PC-9 (cell line): ENCODE measurements around the gene PIK3R1. TPM values are rescaled to one million over a fixed set of nuclear protein-coding genes. Genes with fewer than 3 reads are reported as not detected.

Experiments used
- BruUV-seq: library from RNA; stranded (reverse); fragments of 400-500 nt; replicated peaks from 2 replicates; lab custom pipeline; 2021; lab: Mats Ljungman, UMichigan
- CTCF ChIA-PET: fragments of 300-600 bp; sonication (Branson Sonifier 250); formaldehyde crosslinking; loops from one replicate; lab custom pipeline; 2022; ENCODE audit warnings: antibody characterized with exemption; lab: Charles Lee
- POLR2A ChIA-PET: fragments of 300-600 bp; sonication (Branson Sonifier 250); formaldehyde crosslinking; loops from one replicate; lab custom pipeline; 2022; ENCODE audit warnings: antibody characterized with exemption; ENCODE audit not compliant: unreplicated experiment; lab: Charles Lee
- DNase-seq, 2 experiments: peaks; one replicate each; pipeline versions ENCODE4 v3.0.0 to v3.0.0-alpha.2; 2015 to 2022; ENCODE audit warnings: mixed read lengths in 1 of 2
- H2AFZ ChIP-seq: fragments of 200-600 bp; sonication (generic); 2 replicates; pipeline ENCODE4 v1.8.1; 2017; ENCODE audit warnings: antibody characterized with exemption
- H3F3A ChIP-seq: fragments of 200-600 bp; sonication (generic); 2 replicates; pipeline ENCODE4 v1.8.1; 2017; ENCODE audit warnings: antibody characterized with exemption, mild to moderate bottlenecking, low read depth; ENCODE audit not compliant: insufficient read depth
- H3K27ac ChIP-seq: fragments of 200-600 bp; sonication (generic); 2 replicates; pipeline ENCODE4 v1.6.1; 2016; ENCODE audit warnings: mixed run types
- H3K27me3 ChIP-seq: fragments of 200-600 bp; sonication (generic); 2 replicates; pipeline ENCODE4 v1.6.1; 2016; ENCODE audit warnings: low read depth, mixed run types; ENCODE audit not compliant: insufficient read depth
- H3K36me3 ChIP-seq: fragments of 200-600 bp; sonication (generic); 2 replicates; pipeline ENCODE4 v1.6.1; 2016; ENCODE audit warnings: low read depth, mixed run types
- H3K4me1 ChIP-seq: fragments of 200-600 bp; sonication (generic); replicated peaks from 2 replicates; pipeline ENCODE4 v1.6.1; 2016; ENCODE audit warnings: mixed run types; ENCODE audit not compliant: insufficient read depth
- H3K4me2 ChIP-seq: fragments of 200-600 bp; sonication (generic); 2 replicates; pipeline ENCODE4 v1.6.1; 2017; ENCODE audit warnings: mixed run types
- H3K4me3 ChIP-seq: fragments of 200-600 bp; sonication (generic); 2 replicates; pipeline ENCODE4 v1.6.1; 2016; ENCODE audit warnings: mixed run types
- H3K79me2 ChIP-seq: fragments of 200-600 bp; sonication (generic); 2 replicates; pipeline ENCODE4 v1.6.1; 2017; ENCODE audit warnings: low read depth, mixed run types
- H3K9me2 ChIP-seq: fragments of 200-600 bp; sonication (generic); 2 replicates; pipeline ENCODE4 v1.8.1; 2017; ENCODE audit warnings: mild to moderate bottlenecking; ENCODE audit not compliant: insufficient read depth
- H3K9me3 ChIP-seq: fragments of 200-600 bp; sonication (generic); 2 replicates; pipeline ENCODE4 v1.8.1; 2016; ENCODE audit warnings: low read depth; ENCODE audit not compliant: insufficient read depth
- H4K20me1 ChIP-seq: fragments of 200-600 bp; sonication (generic); 2 replicates; pipeline ENCODE4 v1.8.1; 2017; ENCODE audit not compliant: insufficient read depth
- EZH2 ChIP-seq: fragments of 200-600 bp; sonication (generic); IDR thresholded peaks from 2 replicates; pipeline ENCODE4 v1.8.0; 2017; ENCODE audit warnings: antibody characterized with exemption, low read depth
- intact Hi-C: fragments of 100-400 bp; cut with micrococcal nuclease; formaldehyde crosslinking; loops from one replicate; pipeline ENCODE4 v1.10.0; 2022; ENCODE audit not compliant: unreplicated experiment
- total RNA-seq: library from RNA; stranded (reverse); gene quantifications from 2 replicates; pipeline ENCODE4 v1.2.3, GENCODE V29; 2021
- TF ChIP-seq, protein P1 (sequence below): fragments of 200-600 bp; sonication (generic); conservative IDR thresholded peaks from 2 replicates; pipeline ENCODE4 v1.6.1; 2017; ENCODE audit warnings: mixed run types, antibody characterized with exemption, mild to moderate bottlenecking, moderate library complexity

Gene PIK3R1
- total RNA-seq, 1 experiment from 2014 or later, result 15.9 TPM

DNA sequence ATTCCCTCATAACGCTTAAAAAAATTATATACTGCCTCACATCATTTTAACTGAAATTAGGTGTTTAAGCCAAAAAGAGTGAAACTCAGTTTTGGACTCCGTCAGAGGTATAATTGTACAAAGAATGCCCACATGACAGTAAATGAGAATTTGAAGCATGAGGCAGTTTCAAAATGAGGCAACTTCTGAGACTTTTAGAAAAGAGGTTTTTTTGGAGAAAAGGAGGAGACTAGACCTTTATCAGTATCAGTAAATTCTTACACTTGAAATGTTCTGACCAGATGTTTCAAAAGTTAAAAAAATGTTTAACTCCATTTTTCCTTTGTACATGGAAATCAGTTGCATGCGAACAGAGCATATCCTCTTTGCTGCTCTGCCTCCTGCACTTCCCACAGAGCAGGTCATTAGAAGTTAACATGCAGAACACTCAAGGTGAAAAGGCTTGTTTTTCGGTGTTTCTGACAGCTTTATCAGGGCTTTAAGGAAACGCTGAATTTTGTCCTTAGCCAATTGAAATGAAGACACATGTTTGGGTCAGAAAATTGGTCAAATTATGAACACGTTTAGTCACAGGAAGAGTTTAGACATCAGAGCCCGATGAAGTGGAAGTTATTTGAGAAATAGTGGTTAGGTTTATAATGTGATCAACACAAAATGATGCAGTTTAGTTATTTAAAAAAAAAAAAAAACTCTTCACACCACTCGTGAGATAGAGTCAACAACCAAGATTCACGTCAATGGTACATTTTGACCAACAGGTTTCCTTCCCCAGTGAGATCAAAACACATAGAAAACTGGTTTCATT lies 59.5 kb downstream of the PIK3R1 start:
- Histone ChIP-seq H3K9me2 (no peaks in the 10 kb centered on the region), H4K20me1 (no peaks in the 10 kb centered on the region), H2AFZ (no peak overlapping the region), H3K27me3 (no peaks in the 10 kb centered on the region), H3K4me2 (no peak overlapping the region), H3F3A (peaks cover 13% of the 10 kb centered on the region; the same call in 1 of the 2 replicates), H3K79me2 (no peaks in the 10 kb centered on the region), H3K9me3 (no peaks in the 10 kb centered on the region), H3K27ac (no peak overlapping the region), H3K4me1 (peaks cover 17% of the 10 kb centered on the region), H3K36me3 (no peaks in the 10 kb centered on the region), H3K4me3 (no peak overlapping the region)
- BruUV-seq, result no TSS peak
- no peak for DNase-seq
- ChIA-PET CTCF (no interaction called here), POLR2A (no interaction called here)
- intact Hi-C loops, result loop anchor here (10.0 kb wide), 1 partner anchor 1970 kb away; no protein-coding TSS in a partner anchor
- no peak for TF ChIP-seq EZH2
- TF ChIP-seq, protein P1, sequence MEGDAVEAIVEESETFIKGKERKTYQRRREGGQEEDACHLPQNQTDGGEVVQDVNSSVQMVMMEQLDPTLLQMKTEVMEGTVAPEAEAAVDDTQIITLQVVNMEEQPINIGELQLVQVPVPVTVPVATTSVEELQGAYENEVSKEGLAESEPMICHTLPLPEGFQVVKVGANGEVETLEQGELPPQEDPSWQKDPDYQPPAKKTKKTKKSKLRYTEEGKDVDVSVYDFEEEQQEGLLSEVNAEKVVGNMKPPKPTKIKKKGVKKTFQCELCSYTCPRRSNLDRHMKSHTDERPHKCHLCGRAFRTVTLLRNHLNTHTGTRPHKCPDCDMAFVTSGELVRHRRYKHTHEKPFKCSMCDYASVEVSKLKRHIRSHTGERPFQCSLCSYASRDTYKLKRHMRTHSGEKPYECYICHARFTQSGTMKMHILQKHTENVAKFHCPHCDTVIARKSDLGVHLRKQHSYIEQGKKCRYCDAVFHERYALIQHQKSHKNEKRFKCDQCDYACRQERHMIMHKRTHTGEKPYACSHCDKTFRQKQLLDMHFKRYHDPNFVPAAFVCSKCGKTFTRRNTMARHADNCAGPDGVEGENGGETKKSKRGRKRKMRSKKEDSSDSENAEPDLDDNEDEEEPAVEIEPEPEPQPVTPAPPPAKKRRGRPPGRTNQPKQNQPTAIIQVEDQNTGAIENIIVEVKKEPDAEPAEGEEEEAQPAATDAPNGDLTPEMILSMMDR, result no peak

DNA sequence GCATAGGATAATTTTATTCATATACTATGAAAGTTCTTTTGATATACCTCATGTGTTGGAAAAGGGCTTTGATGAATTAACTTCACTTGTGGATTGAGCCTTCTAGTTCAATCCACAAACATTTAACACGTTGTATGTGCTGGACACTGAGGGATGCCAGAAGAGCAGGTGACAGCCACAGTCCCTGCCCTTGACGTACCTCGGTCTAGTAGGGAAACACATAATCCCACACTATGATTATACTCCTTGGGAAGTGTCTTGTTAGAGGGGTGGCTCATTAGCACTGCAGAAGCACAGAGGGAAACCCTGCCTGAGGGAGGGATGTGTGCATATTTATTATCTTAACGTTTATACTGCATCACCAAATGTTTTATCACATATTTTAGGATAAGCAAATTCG lies 61.2 kb downstream of the PIK3R1 start:
- no peaks in the 10 kb centered on the region for H3K27me3 ChIP-seq
- H4K20me1 ChIP-seq, result no peaks in the 10 kb centered on the region
- H3K4me2 ChIP-seq, result 0 out of 2 replicates have a peak overlapping the region, but pooled peaks have one; percentile 30
- ChIA-PET CTCF (no interaction called here), POLR2A (interaction anchor here (0.6 kb wide), 2 partner anchors 10 to 40 kb away, joined by 3 read pairs; no protein-coding TSS in a partner anchor)
- H3K4me3 ChIP-seq, result no peak overlapping the region
- no peak overlapping the region for H2AFZ ChIP-seq
- H3K9me3 ChIP-seq, result no peaks in the 10 kb centered on the region
- no peaks in the 10 kb centered on the region for H3K9me2 ChIP-seq
- no peak for DNase-seq
- intact Hi-C loops, result loop anchor here (10.0 kb wide), 1 partner anchor 1972 kb away; no protein-coding TSS in a partner anchor
- peaks cover 13% of the 10 kb centered on the region; the same call in 1 of the 2 replicates for H3F3A ChIP-seq
- H3K4me1 ChIP-seq, result peaks cover 17% of the 10 kb centered on the region
- H3K36me3 ChIP-seq, result no peaks in the 10 kb centered on the region
- BruUV-seq, result no TSS peak
- H3K79me2 ChIP-seq, result no peaks in the 10 kb centered on the region
- H3K27ac ChIP-seq, result no peak overlapping the region
- TF ChIP-seq, protein P1, result no peak
- no peak for TF ChIP-seq EZH2

DNA sequence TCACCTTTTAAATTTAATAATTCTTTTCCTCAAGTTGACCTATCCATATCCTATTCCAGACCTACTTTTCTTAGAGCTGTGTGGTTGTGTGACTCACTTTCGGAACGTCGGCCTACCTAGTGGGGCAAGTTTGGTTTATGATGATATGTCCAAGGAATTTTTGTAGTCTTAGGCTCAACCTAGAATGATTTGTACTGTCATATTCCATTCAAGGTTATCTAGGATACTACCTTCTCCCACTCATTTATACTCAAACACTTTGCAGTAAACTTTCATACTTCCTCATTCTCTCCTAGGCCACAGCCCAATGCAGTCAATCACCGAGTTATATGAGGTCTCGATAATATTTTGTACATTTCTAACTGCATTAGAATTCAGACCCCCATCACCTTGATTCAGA lies 61.9 kb downstream of the PIK3R1 start:
- intact Hi-C loops, result loop anchor here (10.0 kb wide), 1 partner anchor 1973 kb away; no protein-coding TSS in a partner anchor
- H3K4me2 ChIP-seq, result peak overlapping the region; percentile 30
- peak; percentile 57 to 77 for DNase-seq

More for the DNA sequence above, 61.9 kb downstream of the PIK3R1 start:
- H3F3A ChIP-seq, result peaks cover 13% of the 10 kb centered on the region; the same call in 1 of the 2 replicates
- ChIA-PET POLR2A (interaction anchor here (0.5 to 0.6 kb wide), 2 partner anchors 9 to 147 kb away, joined by 3 to 23 read pairs; no protein-coding TSS in a partner anchor), CTCF (no interaction called here)
- peak overlapping the region; percentile 50 for H3K27ac ChIP-seq
- H3K4me3 ChIP-seq, result no peak overlapping the region
- no peaks in the 10 kb centered on the region for H3K27me3 ChIP-seq
- peaks cover 17% of the 10 kb centered on the region for H3K4me1 ChIP-seq
- no TSS peak for BruUV-seq
- no peak overlapping the region for H2AFZ ChIP-seq
- no peaks in the 10 kb centered on the region for H3K9me2 ChIP-seq
- no peaks in the 10 kb centered on the region for H3K9me3 ChIP-seq
- H3K79me2 ChIP-seq, result no peaks in the 10 kb centered on the region
- H4K20me1 ChIP-seq, result no peaks in the 10 kb centered on the region
- TF ChIP-seq EZH2, result no peak
- TF ChIP-seq, protein P1, result no peak
- H3K36me3 ChIP-seq, result no peaks in the 10 kb centered on the region
